Left colon (tissue), 2 donors: ENCODE data around the gene MCRIP2. TPM values are rescaled to one million over a fixed set of nuclear protein-coding genes. Genes with fewer than 3 reads are reported as not detected.

Experiments
- ATAC-seq: fragments of 200-7000 bp; cut with Tn5 transposase; one replicate; pipeline ENCODE4 v1.9.1; 2020; ENCODE audit warnings: mild to moderate bottlenecking, moderate library complexity
- DNase-seq, 2 donors: peaks; one replicate each; pipeline ENCODE4 v3.0.0-alpha.2; 2020
- intact Hi-C, 2 donors: fragments of 100-400 bp; cut with DNase I in 1 of 2; cut with micrococcal nuclease in 1 of 2; formaldehyde crosslinking; loops; one replicate each; pipeline versions ENCODE4 v1.11.2 to v1.14.0; 2022; cut with DNase I, micrococcal nuclease
- total RNA-seq, 2 donors: library from RNA; stranded (reverse); fragmentation: NEBNext Ultra II Directional; extraction: Animal tissue kit (Norgen Biotek cat#: 25700); gene quantifications; one replicate each; pipeline ENCODE4 v1.2.1, GENCODE V29; 2021
- donor health status: DM: no; HTN: no; CAD: no.
- donor health status: DM: yes; HTN: yes; CAD: no.

MCRIP2 gene
- total RNA-seq, 2 donors from 2014 or later: 98.5 to 161 TPM

- peak; percentile 82 to 86 for DNase-seq
- peak; percentile 66 for ATAC-seq
- intact Hi-C loops: no loop called here
Measured at GRCh38 chr16:642189-643049, 791 bp downstream of the MCRIP2 start.

- intact Hi-C loops: no loop called here
- no peak for DNase-seq
- no peak for ATAC-seq
Measured at GRCh38 chr16:643050-643368, 1.4 kb downstream of the MCRIP2 start.

- DNase-seq (no peak), ATAC-seq (no peak)
- intact Hi-C loops: no loop called here
Measured at GRCh38 chr16:644556-644955, 2.9 kb downstream of the MCRIP2 start.

GRCh38 chr16:645852-646678 lies 4.4 kb downstream of the MCRIP2 start:
- DNase-seq: peak; percentile 63 to 87
- intact Hi-C loops: no loop called here

GRCh38 chr16:646679-647172 lies 5.1 kb downstream of the MCRIP2 start:
- ATAC-seq: no peak
- intact Hi-C loops: no loop called here

More at GRCh38 chr16:645852-646678, 4.4 kb downstream of the MCRIP2 start:
- peak; percentile 3 for ATAC-seq

GRCh38 chr16:647173-647902 lies 5.7 kb downstream of the MCRIP2 start:
- DNase-seq: peak; percentile 61 to 64
- peak; percentile 30 for ATAC-seq
- intact Hi-C loops: no loop called here

More at GRCh38 chr16:646679-647172, 5.1 kb downstream of the MCRIP2 start:
- no peak for DNase-seq

GRCh38 chr16:648071-648780 lies 6.6 kb downstream of the MCRIP2 start:
- peak; percentile 85 to 88 for DNase-seq
- peak; percentile 59 for ATAC-seq

GRCh38 chr16:648781-649589 lies 7.4 kb downstream of the MCRIP2 start, which contains the start of gene WDR90:
Gene WDR90 (plus strand): TSS chr16:649365. CDS start chr16:649417, 52 bp downstream.
- peak; percentile 95 to 96 for DNase-seq
- peak; percentile 72 for ATAC-seq
- intact Hi-C loops: no loop called here

More at GRCh38 chr16:648071-648780, 6.6 kb downstream of the MCRIP2 start:
- intact Hi-C loops: no loop called here

- ATAC-seq (no peak), DNase-seq (no peak)
- intact Hi-C loops: no loop called here
Measured at GRCh38 chr16:649631-650030, 8.0 kb downstream of the MCRIP2 start.

GRCh38 chr16:651844-652243 lies 10.2 kb downstream of the MCRIP2 start:
- intact Hi-C loops: no loop called here
- DNase-seq (no peak), ATAC-seq (no peak)

- DNase-seq (no peak), ATAC-seq (no peak)
Measured at GRCh38 chr16:652454-653305, 11.1 kb downstream of the MCRIP2 start.

GRCh38 chr16:654034-654433 lies 12.4 kb downstream of the MCRIP2 start:
- intact Hi-C loops: no loop called here
- ATAC-seq (no peak), DNase-seq (no peak)

More at GRCh38 chr16:652454-653305, 11.1 kb downstream of the MCRIP2 start:
- intact Hi-C loops: no loop called here

- ATAC-seq (no peak), DNase-seq (no peak)
- intact Hi-C loops: no loop called here
Measured at GRCh38 chr16:657487-657886, 15.9 kb downstream of the MCRIP2 start.

- DNase-seq (no peak), ATAC-seq (no peak)
- intact Hi-C loops: no loop called here
Measured at GRCh38 chr16:658679-659571, 17.3 kb downstream of the MCRIP2 start.

GRCh38 chr16:659618-660017 lies 18.0 kb downstream of the MCRIP2 start:
- intact Hi-C loops: no loop called here
- DNase-seq (no peak), ATAC-seq (no peak)

GRCh38 chr16:660132-660458 lies 18.5 kb downstream of the MCRIP2 start:
- no peak for ATAC-seq
- DNase-seq: no peak
- intact Hi-C loops: no loop called here
